Omental fat pad (tissue), 4 donors: Measurements from ENCODE around the gene TGFB3. TPM values are rescaled to one million over a fixed set of nuclear protein-coding genes. Genes with fewer than 3 reads are reported as not detected.
A peak's percentile ranks its signal among the peaks of the same experiment; 100 is the strongest.

ENCODE experiments used
- ATAC-seq: fragments of 150-250 bp; one replicate; pipeline ENCODE4 v1.9.1; 2016; ENCODE audit warnings: mild to moderate bottlenecking, moderate library complexity; ENCODE audit not compliant: low FRiP score
- DNase-seq: peaks from one replicate; pipeline ENCODE4 v3.0.0-alpha.2; 2019; ENCODE audit warnings: low spot score
- CTCF ChIP-seq, 3 donors: fragments of 450-650 bp; IDR thresholded peaks; one replicate each; pipeline ENCODE4 v1.5.1; 2016 to 2017; ENCODE audit warnings: antibody characterized with exemption in 3 of 3, mild to moderate bottlenecking in 3 of 3, moderate library complexity in 2 of 3
- total RNA-seq, 4 donors: library from RNA; depleted of rRNA; stranded (reverse); fragments of >200 nt; gene quantifications; one replicate each; pipeline ENCODE4 v1.1.0, GENCODE V29; 2016

TGFB3 gene
- total RNA-seq, 4 donors from 2014 or later = 9.2 to 54.4 (median 29.6) TPM

GRCh38 chr14:75999511-76000190 is 17.9 kb upstream of the TGFB3 start:
- TF ChIP-seq CTCF (IDR thresholded peaks at IDR 0.05) = no peak
- ATAC-seq (peak; percentile 52), DNase-seq (no peak)

GRCh38 chr14:75996488-75996887 is 14.7 kb upstream of the TGFB3 start:
- ATAC-seq (no peak), DNase-seq (no peak)
- TF ChIP-seq CTCF (IDR thresholded peaks at IDR 0.05) = no peak

- no peak for DNase-seq
- ATAC-seq = peak; percentile 82
- no peak for TF ChIP-seq CTCF (IDR thresholded peaks at IDR 0.05)
Observed at GRCh38 chr14:75995372-75996041, 13.7 kb upstream of the TGFB3 start.

- ATAC-seq = no peak
- no peak for DNase-seq
Observed at GRCh38 chr14:75993567-75994041, 11.8 kb upstream of the TGFB3 start.

GRCh38 chr14:75991753-75992152 is 10.0 kb upstream of the TGFB3 start:
- DNase-seq (no peak), ATAC-seq (no peak)
- no peak for TF ChIP-seq CTCF (IDR thresholded peaks at IDR 0.05)

More at GRCh38 chr14:75993567-75994041, 11.8 kb upstream of the TGFB3 start:
- no peak for TF ChIP-seq CTCF (IDR thresholded peaks at IDR 0.05)

- no peak for TF ChIP-seq CTCF (IDR thresholded peaks at IDR 0.05)
- DNase-seq (no peak), ATAC-seq (no peak)
Observed at GRCh38 chr14:75990297-75990696, 8.5 kb upstream of the TGFB3 start.

GRCh38 chr14:75989134-75989533 is 7.3 kb upstream of the TGFB3 start:
- ATAC-seq (peak; percentile 53), DNase-seq (no peak)
- TF ChIP-seq CTCF (IDR thresholded peaks at IDR 0.05) = no peak
